ENCODE measurements around the gene GPR146.

- TF ChIP-seq POLR2A (IDR thresholded peaks at IDR 0.05) = no peak
- TF ChIP-seq CTCF (IDR thresholded peaks at IDR 0.05) = no peak
- TF ChIP-seq EP300 (IDR thresholded peaks at IDR 0.05) = no peak
Measured at GRCh38 chr7:1024331-1024841, 20.0 kb upstream of the GPR146 start.
